ENCODE results near the gene TEX29.

GRCh38 chr13:111327730-111328573 lies 7.5 kb downstream of the TEX29 start:
- TF ChIP-seq CTCF (IDR thresholded peaks at IDR 0.05) (no peak), POLR2A (IDR thresholded peaks at IDR 0.05) (no peak)
